Uterus (tissue), 4 donors: Measurements from ENCODE around the gene DBH. TPM values are rescaled to one million over a fixed set of nuclear protein-coding genes. Genes with fewer than 3 reads are reported as not detected.

Source experiments
- DNase-seq, 2 donors: peaks; one replicate each; pipeline ENCODE4 v3.0.0-alpha.2; 2019 to 2020
- H3K27ac ChIP-seq, 2 donors: fragments of 200-600 bp; sonication (generic); 1 replicate in 1 of 2; 2 replicates in 1 of 2; pipeline ENCODE4 v1.5.1; 2016 to 2018
- H3K27me3 ChIP-seq, 2 donors: fragments of 200-600 bp; sonication (generic); one replicate each; pipeline ENCODE4 v1.5.1; 2018 to 2019; ENCODE audit warnings: control low read depth in 1 of 2
- H3K36me3 ChIP-seq, 2 donors: fragments of 200-600 bp; sonication (generic); one replicate each; pipeline ENCODE4 v1.5.1; 2019; ENCODE audit warnings: control low read depth in 1 of 2
- H3K4me1 ChIP-seq, 2 donors: fragments of 200-600 bp; sonication (generic); one replicate each; pipeline ENCODE4 v1.5.1; 2018 to 2019; ENCODE audit warnings: control low read depth in 1 of 2
- H3K4me3 ChIP-seq, 2 donors: fragments of 200-600 bp; sonication (generic); 1 replicate in 1 of 2; 2 replicates in 1 of 2; pipeline ENCODE4 v1.5.1; 2018 to 2019; ENCODE audit warnings: mild to moderate bottlenecking in 1 of 2
- H3K9me3 ChIP-seq, 2 donors: fragments of 200-600 bp; sonication (generic); one replicate each; pipeline ENCODE4 v1.5.1; 2019; ENCODE audit warnings: control low read depth in 1 of 2
- POLR2A ChIP-seq, 2 donors: fragments of 450-650 bp; IDR thresholded peaks; one replicate each; pipeline ENCODE4 v1.6.1; 2016; ENCODE audit warnings: antibody characterized with exemption in 2 of 2, mild to moderate bottlenecking in 1 of 2, moderate library complexity in 1 of 2
- intact Hi-C: fragments of 100-400 bp; cut with DNase I; formaldehyde crosslinking; loops from one replicate; pipeline ENCODE4 v1.15.1; 2023; ENCODE audit warnings: low total_unique reads
- total RNA-seq, 4 donors: library from RNA; depleted of rRNA in 3 of 4; stranded (reverse); fragments of >200 nt in 3 of 4; gene quantifications; one replicate each; pipeline versions ENCODE4 v1.1.0 to v1.2.4, GENCODE V29; 2014 to 2023
- TF ChIP-seq, protein P1 (sequence below), 4 experiments: fragments of 200-600 bp in 2 of 4; fragments of 450-650 bp in 2 of 4; sonication (generic) in 2 of 4; IDR thresholded peaks; one replicate each; pipeline ENCODE4 v1.5.1; 2016 to 2019; ENCODE audit warnings: antibody characterized with exemption in 4 of 4, mild to moderate bottlenecking in 2 of 4, moderate library complexity in 1 of 4
- donor health status: DM: yes; HTN: yes; CAD: no.

Gene DBH
- total RNA-seq, 4 donors from 2014 or later, result 1.3 TPM; not detected in 3

DNA sequence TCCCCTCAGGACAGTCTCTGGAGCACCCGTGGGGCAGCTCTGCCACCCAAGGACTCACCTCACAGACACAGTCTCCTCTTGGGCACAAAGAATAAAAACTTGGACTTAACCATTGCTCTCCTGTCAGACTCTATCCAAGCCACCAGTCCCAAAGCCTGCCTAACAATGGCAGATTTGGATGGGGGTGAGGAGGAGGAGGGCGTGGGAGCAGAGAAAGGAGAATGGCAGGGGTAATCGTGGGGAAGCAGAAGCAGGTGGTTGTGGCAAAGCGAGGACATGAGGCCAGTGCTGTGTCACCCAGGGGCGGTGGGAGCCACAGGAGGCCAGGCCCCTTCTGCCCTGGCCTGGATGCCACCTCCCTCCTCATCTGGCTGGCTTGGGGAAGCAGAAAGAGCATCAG, 21.5 kb upstream of the DBH start:
- Histone ChIP-seq H3K36me3 (no peaks in the 10 kb centered on the region), H3K9me3 (no peaks in the 10 kb centered on the region), H3K27me3 (no peaks in the 10 kb centered on the region), H3K4me3 (no peak overlapping the region), H3K4me1 (no peaks in the 10 kb centered on the region), H3K27ac (no peak overlapping the region)
- intact Hi-C loops, result no loop called here
- DNase-seq, result no peak
- TF ChIP-seq, protein P1, sequence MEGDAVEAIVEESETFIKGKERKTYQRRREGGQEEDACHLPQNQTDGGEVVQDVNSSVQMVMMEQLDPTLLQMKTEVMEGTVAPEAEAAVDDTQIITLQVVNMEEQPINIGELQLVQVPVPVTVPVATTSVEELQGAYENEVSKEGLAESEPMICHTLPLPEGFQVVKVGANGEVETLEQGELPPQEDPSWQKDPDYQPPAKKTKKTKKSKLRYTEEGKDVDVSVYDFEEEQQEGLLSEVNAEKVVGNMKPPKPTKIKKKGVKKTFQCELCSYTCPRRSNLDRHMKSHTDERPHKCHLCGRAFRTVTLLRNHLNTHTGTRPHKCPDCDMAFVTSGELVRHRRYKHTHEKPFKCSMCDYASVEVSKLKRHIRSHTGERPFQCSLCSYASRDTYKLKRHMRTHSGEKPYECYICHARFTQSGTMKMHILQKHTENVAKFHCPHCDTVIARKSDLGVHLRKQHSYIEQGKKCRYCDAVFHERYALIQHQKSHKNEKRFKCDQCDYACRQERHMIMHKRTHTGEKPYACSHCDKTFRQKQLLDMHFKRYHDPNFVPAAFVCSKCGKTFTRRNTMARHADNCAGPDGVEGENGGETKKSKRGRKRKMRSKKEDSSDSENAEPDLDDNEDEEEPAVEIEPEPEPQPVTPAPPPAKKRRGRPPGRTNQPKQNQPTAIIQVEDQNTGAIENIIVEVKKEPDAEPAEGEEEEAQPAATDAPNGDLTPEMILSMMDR (IDR thresholded peaks at IDR 0.05), result no peak
- TF ChIP-seq POLR2A (IDR thresholded peaks at IDR 0.05), result no peak

GRCh38 chr9:133615186-133615585, 21.0 kb upstream of the DBH start:
- Histone ChIP-seq H3K4me1 (no peaks in the 10 kb centered on the region), H3K27ac (no peak overlapping the region), H3K36me3 (no peaks in the 10 kb centered on the region), H3K4me3 (no peak overlapping the region), H3K27me3 (no peaks in the 10 kb centered on the region), H3K9me3 (no peaks in the 10 kb centered on the region)
- TF ChIP-seq, protein P1 (IDR thresholded peaks at IDR 0.05), result no peak
- intact Hi-C loops, result no loop called here
- no peak for DNase-seq

- no peaks in the 10 kb centered on the region for H3K9me3 ChIP-seq
- DNase-seq, result no peak
- intact Hi-C loops, result no loop called here
- H3K36me3 ChIP-seq, result no peaks in the 10 kb centered on the region
- H3K4me1 ChIP-seq, result no peaks in the 10 kb centered on the region
- H3K27ac ChIP-seq, result no peak overlapping the region
- H3K4me3 ChIP-seq, result no peak overlapping the region
- H3K27me3 ChIP-seq, result no peaks in the 10 kb centered on the region
- no peak for TF ChIP-seq POLR2A (IDR thresholded peaks at IDR 0.05)
- TF ChIP-seq, protein P1 (IDR thresholded peaks at IDR 0.05), result no peak
Observed at GRCh38 chr9:133615606-133616188, 20.5 kb upstream of the DBH start.

GRCh38 chr9:133616643-133617405, 19.3 kb upstream of the DBH start:
- DNase-seq, result no peak
- intact Hi-C loops, result no loop called here
- Histone ChIP-seq H3K4me3 (no peak overlapping the region), H3K36me3 (no peaks in the 10 kb centered on the region), H3K27ac (no peak overlapping the region), H3K27me3 (no peaks in the 10 kb centered on the region), H3K4me1 (no peaks in the 10 kb centered on the region), H3K9me3 (no peaks in the 10 kb centered on the region)
- TF ChIP-seq, protein P1 (IDR thresholded peaks at IDR 0.05), result no peak
- no peak for TF ChIP-seq POLR2A (IDR thresholded peaks at IDR 0.05)

- intact Hi-C loops, result no loop called here
- H3K27ac ChIP-seq, result no peak overlapping the region
- no peak for DNase-seq
- H3K27me3 ChIP-seq, result no peaks in the 10 kb centered on the region
- H3K9me3 ChIP-seq, result no peaks in the 10 kb centered on the region
- no peaks in the 10 kb centered on the region for H3K36me3 ChIP-seq
- no peaks in the 10 kb centered on the region for H3K4me1 ChIP-seq
- no peak overlapping the region for H3K4me3 ChIP-seq
- TF ChIP-seq, protein P1 (IDR thresholded peaks at IDR 0.05), result no peak
- no peak for TF ChIP-seq POLR2A (IDR thresholded peaks at IDR 0.05)
Observed at GRCh38 chr9:133618726-133619125, 17.4 kb upstream of the DBH start.
